MM.1S (cell line): ENCODE results near the gene PDE11A.

Experiments
- DNase-seq: peaks from one replicate; pipeline ENCODE4 v3.0.0-alpha.2; 2015
- H2AFZ ChIP-seq: fragments of 300-600 bp; sonication (generic); 2 replicates; pipeline ENCODE4 v1.6.0; 2016; ENCODE audit warnings: antibody characterized with exemption, low read length
- H3F3A ChIP-seq: fragments of 300-600 bp; sonication (generic); 2 replicates; pipeline ENCODE4 v1.6.1; 2016; ENCODE audit warnings: mild to moderate bottlenecking, antibody characterized with exemption, low read length, moderate library complexity, mixed read lengths; ENCODE audit not compliant: insufficient read depth
- H3K27ac ChIP-seq: fragments of 300-600 bp; sonication (generic); 2 replicates; pipeline ENCODE4 v1.5.1; 2016; ENCODE audit warnings: mild to moderate bottlenecking, low read length
- H3K27me3 ChIP-seq: fragments of 300-600 bp; sonication (generic); replicated peaks from 2 replicates; pipeline ENCODE4 v1.6.0; 2016; ENCODE audit warnings: low read length; ENCODE audit not compliant: insufficient read depth
- H3K36me3 ChIP-seq: fragments of 300-600 bp; sonication (generic); replicated peaks from 2 replicates; pipeline ENCODE4 v1.6.1; 2016; ENCODE audit warnings: mild to moderate bottlenecking, low read length, mixed read lengths; ENCODE audit not compliant: insufficient read depth
- H3K4me1 ChIP-seq: fragments of 300-600 bp; sonication (generic); 2 replicates; pipeline ENCODE4 v1.6.1; 2016; ENCODE audit warnings: low read length, mixed read lengths
- H3K4me2 ChIP-seq: fragments of 300-600 bp; sonication (generic); 2 replicates; pipeline ENCODE4 v1.6.0; 2016; ENCODE audit warnings: low read depth, low read length
- H3K4me3 ChIP-seq: fragments of 300-600 bp; sonication (generic); 2 replicates; pipeline ENCODE4 v1.5.1; 2016; ENCODE audit warnings: low read length, mixed read lengths
- H3K79me2 ChIP-seq: fragments of 300-600 bp; sonication (generic); 2 replicates; pipeline ENCODE4 v1.6.1; 2016; ENCODE audit warnings: mixed run types, low read length, mixed read lengths
- H3K9ac ChIP-seq: fragments of 300-600 bp; sonication (generic); 2 replicates; pipeline ENCODE4 v1.6.1; 2016; ENCODE audit warnings: low read length, mixed read lengths
- H3K9me2 ChIP-seq: fragments of 300-600 bp; sonication (generic); replicated peaks from 2 replicates; pipeline ENCODE4 v1.6.1; 2016; ENCODE audit warnings: mild to moderate bottlenecking, low read length, mixed read lengths; ENCODE audit not compliant: insufficient read depth
- H3K9me3 ChIP-seq: fragments of 300-600 bp; sonication (generic); replicated peaks from 2 replicates; pipeline ENCODE4 v1.6.1; 2016; ENCODE audit warnings: mild to moderate bottlenecking, low read length, mixed read lengths; ENCODE audit not compliant: insufficient read depth
- H4K20me1 ChIP-seq: fragments of 300-600 bp; sonication (generic); 2 replicates; pipeline ENCODE4 v1.6.1; 2016; ENCODE audit warnings: mild to moderate bottlenecking, low read length, moderate library complexity, mixed read lengths; ENCODE audit not compliant: insufficient read depth
- EZH2 ChIP-seq: fragments of 300-600 bp; sonication (generic); optimal IDR thresholded peaks from 2 replicates; pipeline ENCODE3; 2017; ENCODE audit warnings: low read depth, mild to moderate bottlenecking, antibody characterized with exemption, low read length, mixed read lengths
- EZH2phosphoT487 ChIP-seq: fragments of 300-600 bp; sonication (generic); IDR thresholded peaks from 2 replicates; pipeline ENCODE4 v1.6.1; 2018; ENCODE audit warnings: antibody characterized with exemption, low read length
- TF ChIP-seq, protein P1 (sequence below): fragments of 300-600 bp; sonication (generic); IDR thresholded peaks from 2 replicates; pipeline ENCODE4 v1.5.1; 2016; ENCODE audit warnings: antibody characterized with exemption, low read length, mixed read lengths

Gene PDE11A

DNA sequence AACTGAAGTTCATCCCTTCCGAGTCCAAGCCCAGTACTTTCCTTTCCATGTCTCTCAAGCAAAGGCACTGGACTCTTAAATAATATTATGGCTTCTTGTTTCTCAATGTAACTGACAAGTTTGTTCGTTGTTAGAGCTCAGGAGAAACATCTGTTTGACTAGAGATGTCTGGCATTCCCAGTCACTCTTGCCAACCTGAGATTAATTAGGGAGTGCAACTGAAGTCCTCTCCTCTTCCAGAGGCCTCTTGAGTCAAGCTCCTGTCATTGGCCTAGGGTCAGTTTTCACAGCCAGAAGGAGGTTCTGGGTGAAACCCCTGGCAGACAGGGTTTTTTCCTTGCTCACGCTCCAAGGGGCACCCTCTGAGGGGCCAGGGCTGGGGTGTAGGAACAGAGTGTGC lies 483.9 kb downstream of the PDE11A start:
- no peaks in the 10 kb centered on the region for H3K4me1 ChIP-seq
- TF ChIP-seq, protein P1, sequence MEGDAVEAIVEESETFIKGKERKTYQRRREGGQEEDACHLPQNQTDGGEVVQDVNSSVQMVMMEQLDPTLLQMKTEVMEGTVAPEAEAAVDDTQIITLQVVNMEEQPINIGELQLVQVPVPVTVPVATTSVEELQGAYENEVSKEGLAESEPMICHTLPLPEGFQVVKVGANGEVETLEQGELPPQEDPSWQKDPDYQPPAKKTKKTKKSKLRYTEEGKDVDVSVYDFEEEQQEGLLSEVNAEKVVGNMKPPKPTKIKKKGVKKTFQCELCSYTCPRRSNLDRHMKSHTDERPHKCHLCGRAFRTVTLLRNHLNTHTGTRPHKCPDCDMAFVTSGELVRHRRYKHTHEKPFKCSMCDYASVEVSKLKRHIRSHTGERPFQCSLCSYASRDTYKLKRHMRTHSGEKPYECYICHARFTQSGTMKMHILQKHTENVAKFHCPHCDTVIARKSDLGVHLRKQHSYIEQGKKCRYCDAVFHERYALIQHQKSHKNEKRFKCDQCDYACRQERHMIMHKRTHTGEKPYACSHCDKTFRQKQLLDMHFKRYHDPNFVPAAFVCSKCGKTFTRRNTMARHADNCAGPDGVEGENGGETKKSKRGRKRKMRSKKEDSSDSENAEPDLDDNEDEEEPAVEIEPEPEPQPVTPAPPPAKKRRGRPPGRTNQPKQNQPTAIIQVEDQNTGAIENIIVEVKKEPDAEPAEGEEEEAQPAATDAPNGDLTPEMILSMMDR: no peak
- TF ChIP-seq EZH2: no peak
- no peak for TF ChIP-seq EZH2phosphoT487
- H3K4me3 ChIP-seq: no peak overlapping the region
- H3K4me2 ChIP-seq: no peak overlapping the region
- H3K9me2 ChIP-seq: no peaks in the 10 kb centered on the region
- H3K27ac ChIP-seq: no peak overlapping the region
- H4K20me1 ChIP-seq: no peaks in the 10 kb centered on the region
- DNase-seq: no peak
- no peak overlapping the region for H3K9ac ChIP-seq
- H3K9me3 ChIP-seq: no peaks in the 10 kb centered on the region
- no peaks in the 10 kb centered on the region for H3K79me2 ChIP-seq
- no peaks in the 10 kb centered on the region for H3K27me3 ChIP-seq
- no peaks in the 10 kb centered on the region for H3K36me3 ChIP-seq
- H2AFZ ChIP-seq: no peak overlapping the region
- no peaks in the 10 kb centered on the region for H3F3A ChIP-seq

DNA sequence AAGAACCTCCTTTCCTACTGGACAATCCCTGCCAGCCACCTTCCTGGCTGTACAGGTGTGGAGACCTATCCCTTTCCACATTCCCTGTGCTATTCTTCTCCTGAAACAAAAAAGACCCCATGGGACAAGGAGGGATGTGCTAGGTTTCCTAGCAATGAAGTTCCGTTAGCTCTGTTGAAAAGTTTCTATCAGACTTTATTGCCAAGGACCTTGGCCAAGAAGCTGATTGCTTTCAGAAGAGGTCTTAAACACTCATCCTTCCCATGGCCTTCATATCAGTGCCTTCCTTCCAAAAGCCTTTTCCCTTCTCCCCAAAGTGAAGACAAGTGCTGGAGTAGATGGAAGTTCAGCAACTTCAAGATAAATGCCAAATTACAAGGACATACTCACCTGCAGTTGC lies 485.2 kb downstream of the PDE11A start:
- DNase-seq: no peak
- no peak overlapping the region for H3K4me2 ChIP-seq
- no peaks in the 10 kb centered on the region for H3K9me2 ChIP-seq
- no peaks in the 10 kb centered on the region for H3F3A ChIP-seq
- H3K9me3 ChIP-seq: no peaks in the 10 kb centered on the region
- no peak overlapping the region for H3K27ac ChIP-seq
- no peaks in the 10 kb centered on the region for H3K36me3 ChIP-seq
- no peaks in the 10 kb centered on the region for H4K20me1 ChIP-seq
- no peaks in the 10 kb centered on the region for H3K79me2 ChIP-seq
- no peak overlapping the region for H3K9ac ChIP-seq
- TF ChIP-seq, protein P1: no peak
- TF ChIP-seq EZH2: no peak
- no peak for TF ChIP-seq EZH2phosphoT487
- H2AFZ ChIP-seq: no peak overlapping the region
- no peaks in the 10 kb centered on the region for H3K27me3 ChIP-seq
- H3K4me1 ChIP-seq: no peaks in the 10 kb centered on the region
- no peak overlapping the region for H3K4me3 ChIP-seq

DNA sequence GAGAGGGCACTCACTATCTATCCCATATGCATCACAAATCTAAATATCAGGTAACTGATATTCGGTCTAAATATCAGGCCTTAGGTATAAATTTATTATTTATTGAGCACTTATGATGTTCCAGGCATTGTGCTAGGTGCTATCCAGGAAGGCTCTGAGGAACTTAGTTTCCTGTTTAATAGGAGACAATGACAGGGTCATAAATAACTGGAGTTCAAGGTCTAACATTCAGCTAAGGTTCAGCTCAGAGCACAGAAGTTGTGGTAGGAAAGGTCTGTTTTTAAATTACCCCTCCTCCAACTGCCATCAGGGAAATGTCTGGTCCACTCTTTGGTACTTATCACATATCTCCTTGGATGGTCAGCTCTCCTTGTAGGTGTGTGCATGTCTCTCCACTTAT lies 486.4 kb downstream of the PDE11A start:
- no peaks in the 10 kb centered on the region for H4K20me1 ChIP-seq
- no peak for DNase-seq
- no peaks in the 10 kb centered on the region for H3K36me3 ChIP-seq
- H3K79me2 ChIP-seq: no peaks in the 10 kb centered on the region
- H3K4me2 ChIP-seq: no peak overlapping the region
- no peak overlapping the region for H3K4me3 ChIP-seq
- no peaks in the 10 kb centered on the region for H3K9me3 ChIP-seq
- H3K27ac ChIP-seq: no peak overlapping the region
- no peaks in the 10 kb centered on the region for H3K27me3 ChIP-seq
- H3K9ac ChIP-seq: no peak overlapping the region
- H3K9me2 ChIP-seq: no peaks in the 10 kb centered on the region
- H2AFZ ChIP-seq: no peak overlapping the region
- H3K4me1 ChIP-seq: no peaks in the 10 kb centered on the region
- no peaks in the 10 kb centered on the region for H3F3A ChIP-seq
- TF ChIP-seq EZH2phosphoT487 (no peak), EZH2 (no peak)
- TF ChIP-seq, protein P1: no peak
